MM.1S (cell line): ENCODE measurements around the gene ARID2.
A peak's percentile ranks its signal among the peaks of the same experiment; 100 is the strongest.

Experiments used
- DNase-seq: peaks from one replicate; pipeline ENCODE4 v3.0.0-alpha.2; 2015
- H2AFZ ChIP-seq: fragments of 300-600 bp; sonication (generic); 2 replicates; pipeline ENCODE4 v1.6.0; 2016; ENCODE audit warnings: antibody characterized with exemption, low read length
- H3F3A ChIP-seq: fragments of 300-600 bp; sonication (generic); 2 replicates; pipeline ENCODE4 v1.6.1; 2016; ENCODE audit warnings: mild to moderate bottlenecking, antibody characterized with exemption, low read length, moderate library complexity, mixed read lengths; ENCODE audit not compliant: insufficient read depth
- H3K27ac ChIP-seq: fragments of 300-600 bp; sonication (generic); 2 replicates; pipeline ENCODE4 v1.5.1; 2016; ENCODE audit warnings: mild to moderate bottlenecking, low read length
- H3K27me3 ChIP-seq: fragments of 300-600 bp; sonication (generic); replicated peaks from 2 replicates; pipeline ENCODE4 v1.6.0; 2016; ENCODE audit warnings: low read length; ENCODE audit not compliant: insufficient read depth
- H3K36me3 ChIP-seq: fragments of 300-600 bp; sonication (generic); replicated peaks from 2 replicates; pipeline ENCODE4 v1.6.1; 2016; ENCODE audit warnings: mild to moderate bottlenecking, low read length, mixed read lengths; ENCODE audit not compliant: insufficient read depth
- H3K4me1 ChIP-seq: fragments of 300-600 bp; sonication (generic); 2 replicates; pipeline ENCODE4 v1.6.1; 2016; ENCODE audit warnings: low read length, mixed read lengths
- H3K4me2 ChIP-seq: fragments of 300-600 bp; sonication (generic); 2 replicates; pipeline ENCODE4 v1.6.0; 2016; ENCODE audit warnings: low read depth, low read length
- H3K4me3 ChIP-seq: fragments of 300-600 bp; sonication (generic); 2 replicates; pipeline ENCODE4 v1.5.1; 2016; ENCODE audit warnings: low read length, mixed read lengths
- H3K79me2 ChIP-seq: fragments of 300-600 bp; sonication (generic); 2 replicates; pipeline ENCODE4 v1.6.1; 2016; ENCODE audit warnings: mixed run types, low read length, mixed read lengths
- H3K9ac ChIP-seq: fragments of 300-600 bp; sonication (generic); 2 replicates; pipeline ENCODE4 v1.6.1; 2016; ENCODE audit warnings: low read length, mixed read lengths
- H3K9me2 ChIP-seq: fragments of 300-600 bp; sonication (generic); replicated peaks from 2 replicates; pipeline ENCODE4 v1.6.1; 2016; ENCODE audit warnings: mild to moderate bottlenecking, low read length, mixed read lengths; ENCODE audit not compliant: insufficient read depth
- H3K9me3 ChIP-seq: fragments of 300-600 bp; sonication (generic); replicated peaks from 2 replicates; pipeline ENCODE4 v1.6.1; 2016; ENCODE audit warnings: mild to moderate bottlenecking, low read length, mixed read lengths; ENCODE audit not compliant: insufficient read depth
- H4K20me1 ChIP-seq: fragments of 300-600 bp; sonication (generic); 2 replicates; pipeline ENCODE4 v1.6.1; 2016; ENCODE audit warnings: mild to moderate bottlenecking, low read length, moderate library complexity, mixed read lengths; ENCODE audit not compliant: insufficient read depth
- EZH2 ChIP-seq: fragments of 300-600 bp; sonication (generic); optimal IDR thresholded peaks from 2 replicates; pipeline ENCODE3; 2017; ENCODE audit warnings: low read depth, mild to moderate bottlenecking, antibody characterized with exemption, low read length, mixed read lengths
- EZH2phosphoT487 ChIP-seq: fragments of 300-600 bp; sonication (generic); IDR thresholded peaks from 2 replicates; pipeline ENCODE4 v1.6.1; 2018; ENCODE audit warnings: antibody characterized with exemption, low read length
- TF ChIP-seq, protein P1 (sequence below): fragments of 300-600 bp; sonication (generic); IDR thresholded peaks from 2 replicates; pipeline ENCODE4 v1.5.1; 2016; ENCODE audit warnings: antibody characterized with exemption, low read length, mixed read lengths

Gene ARID2

DNA sequence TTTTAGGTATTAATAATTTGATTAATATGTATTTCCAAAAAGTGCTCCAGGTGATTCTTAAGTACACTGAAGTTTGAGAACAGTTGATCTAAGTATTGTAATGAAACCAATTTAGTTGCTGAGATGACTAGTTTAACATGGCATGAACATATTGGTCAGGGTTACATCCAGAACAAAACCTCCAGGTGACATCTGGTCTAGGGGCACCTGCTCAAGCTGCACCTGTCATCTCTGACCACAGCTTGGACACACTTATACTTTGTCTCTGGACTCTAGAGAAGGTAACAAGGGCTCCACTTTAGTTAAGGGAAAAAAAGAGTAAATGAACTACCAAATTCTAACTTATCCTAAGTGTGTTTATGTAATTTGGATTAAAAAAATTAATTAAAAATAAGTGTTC is 8.1 kb downstream of the ARID2 start:
- no peaks in the 10 kb centered on the region for H4K20me1 ChIP-seq

DNA sequence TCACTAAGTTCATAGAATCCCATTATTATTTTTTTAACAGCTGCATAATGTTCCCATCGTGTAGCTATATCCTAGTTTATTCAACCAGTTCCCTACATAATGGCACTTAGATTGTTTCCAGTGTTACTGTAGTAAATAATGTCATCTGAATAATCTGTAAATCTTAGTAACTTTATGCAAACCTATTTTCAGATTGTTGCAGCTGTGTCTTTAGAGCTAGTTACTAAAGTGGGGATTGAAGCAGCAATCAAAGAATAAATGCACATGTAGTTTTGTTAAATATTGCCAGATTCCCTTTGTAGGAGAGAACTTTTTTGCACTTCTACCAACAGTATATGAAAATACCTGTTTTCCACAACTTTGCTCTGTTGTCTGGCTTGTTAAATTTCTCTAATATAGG is 13.1 kb downstream of the ARID2 start:
- Histone ChIP-seq H3F3A (peaks cover 7% of the 10 kb centered on the region), H3K9me2 (no peaks in the 10 kb centered on the region), H3K36me3 (no peaks in the 10 kb centered on the region), H3K4me3 (no peak overlapping the region), H3K4me2 (peak overlapping the region; percentile 7; the same call in 1 of the 2 replicates), H3K27ac (no peak overlapping the region; the same call in 1 of the 2 replicates), H3K4me1 (peaks cover 16% of the 10 kb centered on the region), H3K9ac (no peak overlapping the region), H3K79me2 (peaks cover 99% of the 10 kb centered on the region), H3K9me3 (no peaks in the 10 kb centered on the region), H3K27me3 (no peaks in the 10 kb centered on the region), H4K20me1 (peaks cover 4% of the 10 kb centered on the region; the same call in 1 of the 2 replicates), H2AFZ (no peak overlapping the region)
- TF ChIP-seq, protein P1, sequence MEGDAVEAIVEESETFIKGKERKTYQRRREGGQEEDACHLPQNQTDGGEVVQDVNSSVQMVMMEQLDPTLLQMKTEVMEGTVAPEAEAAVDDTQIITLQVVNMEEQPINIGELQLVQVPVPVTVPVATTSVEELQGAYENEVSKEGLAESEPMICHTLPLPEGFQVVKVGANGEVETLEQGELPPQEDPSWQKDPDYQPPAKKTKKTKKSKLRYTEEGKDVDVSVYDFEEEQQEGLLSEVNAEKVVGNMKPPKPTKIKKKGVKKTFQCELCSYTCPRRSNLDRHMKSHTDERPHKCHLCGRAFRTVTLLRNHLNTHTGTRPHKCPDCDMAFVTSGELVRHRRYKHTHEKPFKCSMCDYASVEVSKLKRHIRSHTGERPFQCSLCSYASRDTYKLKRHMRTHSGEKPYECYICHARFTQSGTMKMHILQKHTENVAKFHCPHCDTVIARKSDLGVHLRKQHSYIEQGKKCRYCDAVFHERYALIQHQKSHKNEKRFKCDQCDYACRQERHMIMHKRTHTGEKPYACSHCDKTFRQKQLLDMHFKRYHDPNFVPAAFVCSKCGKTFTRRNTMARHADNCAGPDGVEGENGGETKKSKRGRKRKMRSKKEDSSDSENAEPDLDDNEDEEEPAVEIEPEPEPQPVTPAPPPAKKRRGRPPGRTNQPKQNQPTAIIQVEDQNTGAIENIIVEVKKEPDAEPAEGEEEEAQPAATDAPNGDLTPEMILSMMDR = no peak; the same call in 1 of the 2 replicates
- no peak for DNase-seq

More for the DNA sequence above, 8.1 kb downstream of the ARID2 start:
- peaks cover 16% of the 10 kb centered on the region for H3F3A ChIP-seq
- H3K79me2 ChIP-seq = peaks cover 97% of the 10 kb centered on the region
- no peaks in the 10 kb centered on the region for H3K9me3 ChIP-seq
- DNase-seq = peak; percentile 92
- H3K36me3 ChIP-seq = peaks cover 4% of the 10 kb centered on the region; the same call in 1 of the 2 replicates
- peaks cover 34% of the 10 kb centered on the region for H3K4me1 ChIP-seq
- H3K9ac ChIP-seq = no peak overlapping the region; the same call in 1 of the 2 replicates
- H2AFZ ChIP-seq = no peak overlapping the region
- H3K27ac ChIP-seq = peak overlapping the region; percentile 81
- H3K9me2 ChIP-seq = no peaks in the 10 kb centered on the region
- H3K4me3 ChIP-seq = no peak overlapping the region
- TF ChIP-seq, protein P1 = no peak
- TF ChIP-seq EZH2 = no peak
- no peak for TF ChIP-seq EZH2phosphoT487
- no peaks in the 10 kb centered on the region for H3K27me3 ChIP-seq
- peak overlapping the region; percentile 46; the same call in 1 of the 2 replicates for H3K4me2 ChIP-seq

DNA sequence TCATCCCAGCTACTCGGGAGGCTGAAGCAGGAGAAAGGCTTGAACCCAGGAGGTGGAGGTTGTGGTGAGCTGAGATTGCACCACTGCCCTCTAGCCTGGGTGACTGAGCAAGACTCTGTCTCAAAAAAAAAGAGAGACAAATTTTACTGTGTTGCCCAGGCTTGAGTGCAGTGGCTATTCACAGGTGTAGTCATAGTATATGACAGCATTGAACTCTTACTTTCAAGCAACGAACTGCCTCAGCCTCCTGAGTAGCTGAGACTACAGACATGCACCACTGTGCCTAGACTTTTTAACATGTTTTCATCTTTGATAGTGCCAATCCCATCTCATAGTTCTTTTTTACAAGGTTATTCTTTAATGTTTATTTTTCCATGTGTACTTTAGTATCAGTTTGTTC is 13.7 kb downstream of the ARID2 start:
- Histone ChIP-seq H3K9me2 (no peaks in the 10 kb centered on the region), H3F3A (peaks cover 7% of the 10 kb centered on the region; the same call in 1 of the 2 replicates), H3K4me1 (peaks cover 12% of the 10 kb centered on the region), H3K4me3 (no peak overlapping the region), H3K79me2 (peaks cover 100% of the 10 kb centered on the region), H3K27ac (peak overlapping the region; percentile 14; the same call in 1 of the 2 replicates), H2AFZ (no peak overlapping the region), H3K4me2 (peak overlapping the region; percentile 7; the same call in 1 of the 2 replicates), H3K36me3 (no peaks in the 10 kb centered on the region), H3K9me3 (no peaks in the 10 kb centered on the region), H3K27me3 (no peaks in the 10 kb centered on the region), H4K20me1 (peaks cover 4% of the 10 kb centered on the region; the same call in 1 of the 2 replicates), H3K9ac (no peak overlapping the region)
- DNase-seq = peak; percentile 70
- TF ChIP-seq, protein P1 = peak; percentile 15
- TF ChIP-seq EZH2 = no peak
